Sigmoid colon (tissue), 4 donors: ENCODE measurements around the gene DZIP1.

Experiments
- EP300 ChIP-seq, 4 donors: sonication (generic); formaldehyde crosslinking; IDR thresholded peaks; one replicate each; pipeline ENCODE4 v1.6.1; 2017; ENCODE audit warnings: antibody characterized with exemption in 4 of 4
- POLR2A ChIP-seq, 2 donors: fragments of 450-650 bp; IDR thresholded peaks; one replicate each; pipeline ENCODE4 v1.6.1; 2016; ENCODE audit warnings: antibody characterized with exemption in 2 of 2, mild to moderate bottlenecking in 2 of 2, moderate library complexity in 2 of 2
- POLR2AphosphoS5 ChIP-seq, 4 donors: sonication (generic); formaldehyde crosslinking; IDR thresholded peaks; one replicate each; pipeline ENCODE4 v1.6.1; 2017; ENCODE audit warnings: antibody characterized with exemption in 4 of 4
- TF ChIP-seq, protein P1 (sequence below), 4 experiments: fragments of 450-650 bp in 3 of 4; fragments of 200-600 bp in 1 of 4; IDR thresholded peaks; one replicate each; pipeline ENCODE4 v1.5.1; 2016 to 2019; ENCODE audit warnings: antibody characterized with exemption in 4 of 4, mild to moderate bottlenecking in 3 of 4, moderate library complexity in 2 of 4

DNA sequence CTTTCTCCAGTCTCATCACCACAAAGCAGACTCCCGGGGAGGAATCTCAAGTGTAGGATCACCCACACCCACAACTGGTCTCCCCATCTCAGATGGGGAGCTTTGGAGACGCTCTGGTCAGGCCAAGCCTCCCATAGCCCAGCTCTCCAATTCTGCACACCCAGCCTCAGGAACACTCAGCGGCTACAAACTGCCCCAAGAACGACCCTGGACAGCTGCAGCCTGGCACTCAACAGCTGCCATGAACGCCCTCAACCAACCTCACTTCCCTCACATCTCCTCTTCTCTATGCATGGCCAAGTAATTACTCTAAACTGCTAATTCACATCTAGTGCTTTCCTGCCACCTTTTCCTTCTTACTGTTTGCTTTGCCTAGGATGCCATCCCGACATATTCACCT lies 42.6 kb downstream of the DZIP1 start:
- TF ChIP-seq POLR2A (IDR thresholded peaks at IDR 0.05) = no peak
- TF ChIP-seq, protein P1, sequence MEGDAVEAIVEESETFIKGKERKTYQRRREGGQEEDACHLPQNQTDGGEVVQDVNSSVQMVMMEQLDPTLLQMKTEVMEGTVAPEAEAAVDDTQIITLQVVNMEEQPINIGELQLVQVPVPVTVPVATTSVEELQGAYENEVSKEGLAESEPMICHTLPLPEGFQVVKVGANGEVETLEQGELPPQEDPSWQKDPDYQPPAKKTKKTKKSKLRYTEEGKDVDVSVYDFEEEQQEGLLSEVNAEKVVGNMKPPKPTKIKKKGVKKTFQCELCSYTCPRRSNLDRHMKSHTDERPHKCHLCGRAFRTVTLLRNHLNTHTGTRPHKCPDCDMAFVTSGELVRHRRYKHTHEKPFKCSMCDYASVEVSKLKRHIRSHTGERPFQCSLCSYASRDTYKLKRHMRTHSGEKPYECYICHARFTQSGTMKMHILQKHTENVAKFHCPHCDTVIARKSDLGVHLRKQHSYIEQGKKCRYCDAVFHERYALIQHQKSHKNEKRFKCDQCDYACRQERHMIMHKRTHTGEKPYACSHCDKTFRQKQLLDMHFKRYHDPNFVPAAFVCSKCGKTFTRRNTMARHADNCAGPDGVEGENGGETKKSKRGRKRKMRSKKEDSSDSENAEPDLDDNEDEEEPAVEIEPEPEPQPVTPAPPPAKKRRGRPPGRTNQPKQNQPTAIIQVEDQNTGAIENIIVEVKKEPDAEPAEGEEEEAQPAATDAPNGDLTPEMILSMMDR (IDR thresholded peaks at IDR 0.05) = no peak
- TF ChIP-seq EP300 (IDR thresholded peaks at IDR 0.05) = no peak
- no peak for TF ChIP-seq POLR2AphosphoS5 (IDR thresholded peaks at IDR 0.05)
